SK-N-SH treated with all-trans-retinoic acid at 6 μM for 48 hours (cell line): Measurements from ENCODE around the gene KIF1C.

Experiments
- ATAC-seq: fragments of 200-7000 bp; cut with Tn5 transposase; 3 replicates; pipeline ENCODE4 v1.9.1; 2020; ENCODE audit warnings: mild to moderate bottlenecking, moderate library complexity
- ARNTL ChIP-seq: fragments of 450-650 bp; formaldehyde crosslinking; IDR thresholded peaks from 2 replicates; pipeline ENCODE4 v1.5.0; 2020; ENCODE audit warnings: low read depth, mild to moderate bottlenecking, moderate library complexity, borderline replicate concordance
- CREB5 ChIP-seq: fragments of 250-450 bp; sonication (Bioruptor Pico); IDR thresholded peaks from 2 replicates; pipeline ENCODE4 v1.5.1; 2020; ENCODE audit warnings: low read depth, mild to moderate bottlenecking, moderate library complexity
- CSDC2 ChIP-seq: fragments of 250-450 bp; sonication (Bioruptor Pico); IDR thresholded peaks from 2 replicates; pipeline ENCODE4 v1.5.0; 2020; ENCODE audit warnings: mild to moderate bottlenecking, moderate library complexity
- CSRNP3 ChIP-seq: fragments of 250-450 bp; sonication (Bioruptor Pico); IDR thresholded peaks from 2 replicates; pipeline ENCODE4 v1.5.1; 2021; ENCODE audit warnings: mild to moderate bottlenecking, moderate library complexity
- ESRRG ChIP-seq: fragments of 250-450 bp; sonication (Bioruptor Pico); IDR thresholded peaks from 2 replicates; pipeline ENCODE4 v1.6.1; 2021; ENCODE audit warnings: mild to moderate bottlenecking
- GLIS3 ChIP-seq: fragments of 250-450 bp; sonication (Bioruptor Pico); IDR thresholded peaks from 2 replicates; pipeline ENCODE4 v1.5.0; 2020; ENCODE audit warnings: mild to moderate bottlenecking, moderate library complexity
- ISL1 ChIP-seq: fragments of 250-450 bp; sonication (Bioruptor Pico); IDR thresholded peaks from 2 replicates; pipeline ENCODE4 v2.1.2; 2022; ENCODE audit warnings: mild to moderate bottlenecking, moderate library complexity
- OSR1 ChIP-seq: fragments of 250-450 bp; sonication (Bioruptor Pico); IDR thresholded peaks from 2 replicates; pipeline ENCODE4 v1.8.0; 2022; ENCODE audit warnings: moderate library complexity, mild to moderate bottlenecking, inconsistent platforms
- PATZ1 ChIP-seq: fragments of 250-450 bp; sonication (Bioruptor Pico); IDR thresholded peaks from 2 replicates; pipeline ENCODE4 v1.8.0; 2020; ENCODE audit warnings: mild to moderate bottlenecking, moderate library complexity, borderline replicate concordance
- POU6F1 ChIP-seq: fragments of 250-450 bp; sonication (Bioruptor Pico); IDR thresholded peaks from 2 replicates; pipeline ENCODE4 v1.8.0; 2021; ENCODE audit warnings: low read depth, mild to moderate bottlenecking, moderate library complexity, borderline replicate concordance
- PPARA ChIP-seq: fragments of 250-450 bp; sonication (Bioruptor Pico); IDR thresholded peaks from 2 replicates; pipeline ENCODE4 v1.5.0; 2020; ENCODE audit warnings: mild to moderate bottlenecking, borderline replicate concordance
- RARB ChIP-seq: fragments of 250-450 bp; sonication (Bioruptor Pico); IDR thresholded peaks from 2 replicates; pipeline ENCODE4 v1.8.0; 2021; ENCODE audit warnings: mild to moderate bottlenecking, moderate library complexity
- SNAI2 ChIP-seq: fragments of 250-450 bp; sonication (Bioruptor Pico); IDR thresholded peaks from 2 replicates; pipeline ENCODE4 v1.5.0; 2020; ENCODE audit warnings: mild to moderate bottlenecking, moderate library complexity
- TCF4 ChIP-seq: fragments of 250-450 bp; sonication (Bioruptor Pico); IDR thresholded peaks from 2 replicates; pipeline ENCODE4 v1.8.0; 2021; ENCODE audit warnings: mild to moderate bottlenecking, moderate library complexity, borderline replicate concordance
- TOX ChIP-seq: fragments of 250-450 bp; sonication (Bioruptor Pico); IDR thresholded peaks from 2 replicates; pipeline ENCODE4 v1.8.0; 2021; ENCODE audit warnings: mild to moderate bottlenecking, moderate library complexity, borderline replicate concordance
- TSHZ2 ChIP-seq: fragments of 250-450 bp; sonication (Bioruptor Pico); IDR thresholded peaks from 2 replicates; pipeline ENCODE4 v1.5.0; 2020; ENCODE audit warnings: mild to moderate bottlenecking, moderate library complexity
- ZC3H10 ChIP-seq: fragments of 250-450 bp; sonication (Bioruptor Pico); IDR thresholded peaks from 2 replicates; pipeline ENCODE4 v1.5.1; 2021; ENCODE audit warnings: mild to moderate bottlenecking, moderate library complexity
- ZFP3 ChIP-seq: fragments of 250-450 bp; sonication (Bioruptor Pico); IDR thresholded peaks from 2 replicates; pipeline ENCODE4 v1.5.0; 2020; ENCODE audit warnings: mild to moderate bottlenecking, moderate library complexity
- ZFP30 ChIP-seq: fragments of 450-650 bp; formaldehyde crosslinking; IDR thresholded peaks from 2 replicates; pipeline ENCODE4 v1.5.0; 2022; ENCODE audit warnings: mild to moderate bottlenecking, moderate library complexity
- ZNF565 ChIP-seq: fragments of 450-650 bp; formaldehyde crosslinking; conservative IDR thresholded peaks from 2 replicates; pipeline ENCODE4 v1.5.0; 2020; ENCODE audit warnings: low read depth, mild to moderate bottlenecking, moderate library complexity
- ZNF70 ChIP-seq: fragments of 450-650 bp; formaldehyde crosslinking; IDR thresholded peaks from 2 replicates; pipeline ENCODE4 v1.5.0; 2020; ENCODE audit warnings: mild to moderate bottlenecking, moderate library complexity
- ZNF8 ChIP-seq: fragments of 450-650 bp; formaldehyde crosslinking; IDR thresholded peaks from 2 replicates; pipeline ENCODE4 v1.5.0; 2020; ENCODE audit warnings: mild to moderate bottlenecking, moderate library complexity

The KIF1C gene

GRCh38 chr17:4959261-4959965, 38.3 kb upstream of the KIF1C start (continued):
- TF ChIP-seq CSRNP3 (CRISPR knock-in tag) (no peak), RARB (CRISPR knock-in tag) (no peak), GLIS3 (CRISPR knock-in tag) (no peak), SNAI2 (CRISPR knock-in tag) (no peak), ZNF8 (no peak), ESRRG (CRISPR knock-in tag) (no peak), CSDC2 (CRISPR knock-in tag) (no peak)
- TF ChIP-seq, all 23 proteins: peak for 0

GRCh38 chr17:4960279-4960922, 37.3 kb upstream of the KIF1C start:
- ATAC-seq: no peak

GRCh38 chr17:4965311-4965986, 32.3 kb upstream of the KIF1C start:
- ATAC-seq: no peak

More at GRCh38 chr17:4960279-4960922, 37.3 kb upstream of the KIF1C start:
- TF ChIP-seq ZFP30: no peak
- no peak for TF ChIP-seq PATZ1 (CRISPR knock-in tag)
- no peak for TF ChIP-seq ZFP3 (CRISPR knock-in tag)
- TF ChIP-seq TCF4 (CRISPR knock-in tag): no peak
- TF ChIP-seq TOX (CRISPR knock-in tag): no peak

More at GRCh38 chr17:4965311-4965986, 32.3 kb upstream of the KIF1C start:
- TF ChIP-seq POU6F1 (CRISPR knock-in tag): no peak
- TF ChIP-seq ESRRG (CRISPR knock-in tag): no peak
- no peak for TF ChIP-seq RARB (CRISPR knock-in tag)
- TF ChIP-seq PPARA (CRISPR knock-in tag): no peak
- no peak for TF ChIP-seq ISL1 (CRISPR knock-in tag)
- no peak for TF ChIP-seq GLIS3 (CRISPR knock-in tag)
- no peak for TF ChIP-seq ARNTL
- TF ChIP-seq ZNF8: no peak
- no peak for TF ChIP-seq CREB5
- TF ChIP-seq CSDC2 (CRISPR knock-in tag): no peak
- TF ChIP-seq OSR1 (CRISPR knock-in tag): no peak
- no peak for TF ChIP-seq CSRNP3 (CRISPR knock-in tag)
- no peak for TF ChIP-seq SNAI2 (CRISPR knock-in tag)
- TF ChIP-seq ZNF565 (CRISPR knock-in tag): no peak
- TF ChIP-seq ZC3H10 (CRISPR knock-in tag): no peak
- no peak for TF ChIP-seq TSHZ2 (CRISPR knock-in tag)
- no peak for TF ChIP-seq PATZ1 (CRISPR knock-in tag)
- TF ChIP-seq ZNF70 (CRISPR knock-in tag): no peak
- no peak for TF ChIP-seq TCF4 (CRISPR knock-in tag)
